Head of caudate nucleus (tissue), 42 donors: ENCODE measurements around the gene KIAA0513.
A peak's percentile ranks its signal among the peaks of the same experiment; 100 is the strongest.

Experiments
- DNase-seq, 42 donors: peaks; one replicate each; pipeline versions ENCODE4 v3.0.0 to v3.0.0-alpha.2; 2020 to 2021; ENCODE audit warnings: mixed read lengths in 7 of 42
- intact Hi-C: fragments of 100-400 bp; cut with DNase I; formaldehyde crosslinking; loops from one replicate; pipeline ENCODE4 v1.15.0; 2022

Gene KIAA0513

DNA sequence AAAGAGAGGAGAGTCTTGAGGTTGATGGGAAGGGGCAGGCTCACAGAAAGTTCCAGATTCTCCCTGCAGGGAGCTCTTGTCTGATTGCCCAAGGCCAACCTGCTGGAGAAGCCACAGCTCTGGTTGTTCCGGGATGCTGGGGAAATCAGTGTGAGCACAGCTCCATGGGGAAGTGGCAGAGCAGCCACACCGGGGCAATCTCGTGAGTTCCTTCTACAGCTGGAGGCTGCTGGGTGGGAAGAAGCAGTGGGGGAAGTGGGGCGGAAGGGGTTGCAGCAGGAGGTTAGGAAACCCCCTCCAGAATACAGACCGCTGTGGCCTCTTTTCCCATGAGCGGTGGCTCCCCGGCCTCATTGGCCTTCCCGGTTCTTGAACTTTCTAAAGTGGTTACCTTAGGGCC, 34.0 kb downstream of the KIAA0513 start:
- DNase-seq = peak in 26 of 42 donors; percentile 19 to 72 (median 43)
- intact Hi-C loops = no loop called here

DNA sequence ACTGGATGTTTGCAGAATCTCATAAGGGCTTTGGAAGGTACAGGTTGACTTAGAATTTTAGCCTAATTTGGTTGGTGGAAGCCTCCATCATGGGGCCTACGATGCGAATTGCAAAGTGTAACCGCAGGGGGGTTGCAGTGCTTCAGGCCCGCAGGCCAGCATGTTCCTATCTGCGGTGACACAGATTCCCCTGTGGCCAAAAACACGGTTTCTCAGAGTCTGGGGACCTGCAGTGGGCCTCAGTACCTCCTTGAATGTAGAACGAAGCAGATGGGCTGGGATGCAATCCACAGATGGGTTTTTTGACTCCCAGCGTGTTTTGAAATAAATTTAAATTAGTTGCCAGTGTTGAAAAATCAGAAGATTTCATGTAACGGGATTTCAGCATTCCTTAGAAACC, 34.7 kb downstream of the KIAA0513 start:
- intact Hi-C loops = no loop called here
- DNase-seq = no peak

DNA sequence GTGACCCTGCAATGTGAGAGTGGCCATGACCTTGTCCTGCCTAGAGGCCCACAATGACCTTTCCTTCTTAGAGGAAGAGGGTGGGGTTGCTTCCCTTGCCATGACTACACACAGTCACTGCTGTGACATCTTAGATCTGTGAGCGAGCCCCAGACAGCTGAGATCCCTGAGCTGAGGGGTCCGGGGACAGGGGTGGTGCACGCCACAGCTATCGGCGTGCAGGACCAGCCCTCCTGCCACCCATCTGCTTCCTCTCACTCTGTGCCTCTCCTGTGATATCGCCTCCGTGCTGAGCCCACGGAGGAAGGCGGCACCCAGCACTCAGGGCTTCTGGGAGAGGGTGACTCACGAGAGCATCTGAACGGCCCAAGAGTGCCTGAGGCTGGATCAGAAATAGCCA, 35.2 kb downstream of the KIAA0513 start:
- intact Hi-C loops = no loop called here
- DNase-seq = peak in 21 of 42 donors; percentile 30 to 76 (median 42)

DNA sequence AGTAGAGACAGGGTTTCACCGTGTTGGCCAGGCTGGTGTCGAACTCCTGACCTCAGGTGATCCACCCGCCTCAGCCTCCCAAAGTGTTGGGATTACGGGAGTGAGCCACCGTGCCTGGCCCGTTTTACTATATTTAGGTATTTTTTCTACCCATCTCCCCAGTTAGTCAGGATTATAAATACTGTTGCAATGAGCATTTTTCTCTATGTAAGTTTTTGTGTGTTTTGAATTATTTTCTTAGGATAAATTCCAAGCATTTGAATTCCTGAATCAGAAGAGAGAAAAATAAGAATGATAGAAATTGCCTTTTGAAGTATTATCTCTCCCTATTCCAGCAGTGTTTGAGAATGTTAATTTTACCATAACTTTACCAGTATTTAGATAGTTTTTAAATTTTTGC, 36.6 kb downstream of the KIAA0513 start:
- DNase-seq = no peak

DNA sequence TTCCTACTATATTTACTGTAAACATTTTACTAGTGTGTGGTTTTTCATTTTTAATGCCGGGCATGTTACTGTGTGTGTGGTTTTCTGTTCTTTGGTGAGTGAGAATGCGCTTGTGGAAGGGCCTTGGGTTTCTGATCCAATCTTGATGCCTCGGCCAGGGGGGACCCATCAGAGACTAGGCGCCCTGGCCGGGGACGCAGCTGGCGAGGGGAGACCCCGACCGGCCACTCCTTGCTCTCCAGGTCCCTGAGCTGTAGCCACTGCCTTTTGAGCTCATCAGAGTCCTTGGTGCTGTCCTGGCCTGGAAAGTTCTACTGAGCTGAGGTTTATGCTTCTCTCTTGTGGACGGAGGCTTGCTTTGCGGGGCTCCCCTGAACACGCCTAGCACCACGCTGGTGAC, 37.5 kb downstream of the KIAA0513 start:
- no peak for DNase-seq
- intact Hi-C loops = no loop called here

More for the DNA sequence above, 36.6 kb downstream of the KIAA0513 start:
- intact Hi-C loops = no loop called here

DNA sequence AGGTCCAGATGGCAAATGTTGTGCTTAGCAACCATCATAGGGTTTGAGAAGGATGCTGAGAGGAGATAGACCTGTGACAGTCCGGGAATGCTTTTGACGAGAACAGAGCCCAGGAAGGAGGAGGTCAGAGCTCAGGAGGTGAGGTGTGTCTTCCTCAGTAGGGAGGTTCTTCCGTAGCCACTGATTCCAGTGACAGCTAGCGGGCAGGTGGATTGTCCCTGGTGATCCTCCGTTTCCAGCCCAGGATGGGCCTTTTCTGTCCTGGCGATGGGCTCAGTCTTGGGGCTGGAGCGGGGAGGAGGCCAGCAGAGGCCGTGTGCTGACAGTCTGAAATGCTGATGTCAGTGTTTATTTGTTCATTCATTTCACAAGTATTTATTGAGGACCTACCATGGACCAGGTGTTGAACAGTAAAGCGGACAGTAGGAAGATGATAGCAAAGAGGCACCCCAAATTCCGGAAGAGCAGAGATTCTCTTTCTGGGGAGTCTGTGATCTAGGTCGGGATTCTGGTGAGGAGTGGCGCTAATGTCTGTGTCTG, 38.8 kb downstream of the KIAA0513 start:
- DNase-seq = no peak
- intact Hi-C loops = no loop called here

DNA sequence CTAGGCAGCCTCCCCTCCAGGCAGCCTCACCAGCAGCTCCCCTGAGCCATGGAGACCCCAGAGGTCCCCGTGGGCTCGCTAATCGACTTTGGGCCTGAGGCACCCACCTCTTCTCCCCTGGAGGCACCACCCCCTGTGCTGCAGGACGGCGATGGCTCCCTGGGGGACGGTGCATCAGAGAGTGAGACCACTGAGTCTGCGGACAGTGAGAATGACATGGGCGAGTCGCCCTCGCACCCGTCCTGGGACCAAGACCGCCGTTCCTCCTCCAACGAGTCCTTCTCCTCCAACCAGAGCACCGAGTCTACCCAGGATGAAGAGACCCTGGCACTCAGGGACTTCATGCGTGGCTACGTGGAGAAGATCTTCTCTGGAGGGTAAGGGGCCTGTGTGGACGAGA, 39.4 kb downstream of the KIAA0513 start:
- DNase-seq = no peak
- intact Hi-C loops = no loop called here

DNA sequence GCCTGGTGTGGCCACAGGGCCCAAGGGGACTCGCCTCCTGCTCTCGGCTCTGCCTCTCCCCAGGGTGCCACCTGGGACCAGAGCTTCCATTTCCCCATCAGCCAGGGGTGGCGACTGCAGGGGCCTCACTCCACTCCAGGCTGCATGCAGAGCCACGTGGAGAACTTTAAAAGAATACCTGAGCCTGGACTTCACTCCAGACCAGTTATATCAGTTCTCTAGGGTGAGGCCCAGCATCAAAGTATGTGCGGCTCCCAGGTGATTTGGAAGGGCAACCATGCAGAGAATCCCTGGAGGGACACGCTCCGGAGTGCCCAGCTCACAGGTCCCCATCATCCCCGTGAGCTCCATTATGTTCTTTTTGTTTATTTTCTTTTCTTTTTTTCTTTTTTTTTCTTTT, 39.8 kb downstream of the KIAA0513 start:
- DNase-seq = no peak
- intact Hi-C loops = no loop called here

DNA sequence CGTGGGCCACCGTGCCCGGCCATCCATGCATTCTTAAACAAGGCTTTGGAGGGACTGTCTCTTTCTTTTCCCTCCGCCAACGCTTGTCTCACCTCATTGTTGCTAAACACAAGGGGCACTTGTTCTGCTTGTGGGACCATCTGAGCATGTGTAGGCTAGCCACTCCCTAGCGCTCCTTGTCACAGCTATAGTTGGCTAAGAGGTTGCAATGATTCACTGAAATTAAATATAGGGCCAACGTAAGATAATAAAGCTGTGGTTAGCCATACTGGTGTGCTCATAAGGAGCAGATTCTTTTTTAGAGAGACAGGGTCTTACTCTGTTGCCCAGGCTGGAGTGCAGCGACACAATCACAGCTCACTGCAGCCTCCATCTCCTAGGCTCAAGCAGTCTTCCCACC, 41.2 kb downstream of the KIAA0513 start:
- DNase-seq = no peak
- intact Hi-C loops = no loop called here

DNA sequence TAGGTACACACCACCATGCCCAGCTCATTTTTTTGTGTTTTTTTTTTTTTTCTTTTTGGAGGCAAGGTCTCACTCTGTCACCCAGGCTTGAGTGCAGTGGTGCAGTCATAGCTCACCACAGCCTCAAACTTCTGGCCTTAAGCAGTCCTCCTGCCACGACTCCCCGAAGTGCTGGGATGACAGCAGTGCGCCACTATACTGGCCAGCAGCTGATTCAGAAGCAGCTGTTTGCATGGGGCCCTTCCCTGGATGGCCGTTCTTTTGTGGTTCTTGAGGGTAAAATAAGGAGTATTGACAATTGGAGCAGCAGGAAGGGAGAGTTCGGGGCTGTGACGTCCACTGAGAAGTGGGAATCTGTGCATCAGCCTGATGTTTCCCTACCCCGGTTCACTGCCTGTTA, 41.6 kb downstream of the KIAA0513 start:
- DNase-seq = no peak
- intact Hi-C loops = no loop called here

DNA sequence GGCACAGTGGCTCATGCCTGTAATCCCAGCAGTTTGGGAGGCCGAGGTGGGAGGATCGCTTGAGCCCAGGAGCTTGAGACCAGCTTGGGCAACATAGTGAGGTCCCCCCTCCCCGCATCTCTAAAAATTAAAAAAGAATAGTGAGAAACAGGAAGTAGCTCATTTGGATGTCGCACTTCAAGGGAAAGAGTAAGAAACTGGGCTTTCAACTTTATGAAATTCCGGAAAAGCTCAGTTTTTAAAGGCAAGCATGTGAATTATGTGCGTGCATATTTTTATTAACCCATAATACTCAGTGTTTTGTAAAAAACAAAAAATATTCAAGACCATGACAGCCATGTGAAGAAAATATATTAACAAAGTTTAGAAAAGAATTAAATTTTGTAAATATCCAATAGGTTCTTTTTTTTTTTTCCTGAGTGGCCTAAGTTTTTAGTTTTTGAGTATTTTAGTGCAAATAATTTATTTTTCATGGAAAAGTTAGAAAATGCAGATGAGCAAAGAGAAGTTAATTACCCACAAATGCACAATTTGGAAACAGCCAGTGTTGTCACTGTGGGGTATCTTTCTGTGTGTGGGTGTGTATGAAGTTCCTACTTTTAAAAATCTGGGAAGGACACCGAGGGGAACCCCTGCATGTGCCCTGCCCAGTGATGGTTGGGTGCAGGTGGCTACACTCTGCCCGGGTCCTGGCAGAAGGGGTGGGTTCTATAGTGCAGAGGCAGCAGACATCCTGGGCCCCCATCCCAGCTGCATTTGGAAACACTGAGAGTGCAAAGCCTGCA, 44.7 kb downstream of the KIAA0513 start:
- no peak for DNase-seq
- intact Hi-C loops = no loop called here

DNA sequence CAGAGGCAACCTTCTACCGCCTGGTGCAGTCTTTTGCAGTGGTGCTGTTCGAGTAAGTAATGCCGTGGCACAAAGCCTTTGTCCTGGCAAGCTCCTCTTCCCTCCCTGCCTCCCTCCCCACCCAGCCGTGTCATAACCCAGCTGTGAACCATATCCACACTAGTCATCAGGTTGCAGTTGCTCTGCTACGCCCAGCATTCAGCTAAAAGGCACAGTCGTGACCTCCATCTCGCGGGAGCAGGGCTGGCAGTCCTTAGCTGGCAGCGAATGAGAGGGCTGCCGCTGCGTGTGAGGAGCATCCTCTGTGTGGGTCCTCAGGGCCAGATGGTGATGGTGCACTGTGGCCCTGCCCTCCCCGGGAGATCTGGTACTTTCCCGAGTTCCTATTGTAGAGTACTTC, 45.4 kb downstream of the KIAA0513 start:
- peak in 1 of 42 donors; percentile 14 for DNase-seq
- intact Hi-C loops = no loop called here

DNA sequence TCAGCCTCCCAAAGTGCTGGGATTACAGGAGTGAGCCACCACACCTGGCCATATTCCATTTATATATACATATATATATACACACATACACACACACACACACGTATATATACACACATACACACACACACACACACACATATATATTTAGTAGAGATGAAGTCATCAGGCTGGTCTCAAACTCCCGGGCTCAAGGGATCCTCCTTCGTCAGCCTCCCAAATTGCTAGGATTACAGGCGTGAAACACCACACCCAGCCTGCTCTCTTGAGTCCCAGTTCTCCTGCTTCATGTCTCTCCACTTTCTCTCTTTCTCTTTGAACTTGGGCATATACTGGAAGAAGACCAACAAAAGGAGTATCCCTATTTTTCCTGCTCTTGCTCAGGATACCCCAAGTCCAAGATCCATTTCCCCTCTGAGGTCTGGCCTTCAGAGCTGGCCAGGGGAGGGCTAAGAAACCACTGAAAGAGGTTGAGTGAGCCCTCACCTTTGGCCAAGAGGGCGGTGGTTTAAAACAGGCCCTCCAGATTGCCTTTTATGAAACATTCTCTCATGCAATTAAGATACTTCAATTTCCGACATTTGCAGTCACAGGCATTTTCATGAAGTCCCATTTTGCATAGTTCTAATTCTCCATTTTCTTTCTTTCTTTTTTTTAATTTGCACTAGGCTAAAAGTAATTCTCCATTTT, 46.8 kb downstream of the KIAA0513 start:
- no peak for DNase-seq
- intact Hi-C loops = no loop called here

DNA sequence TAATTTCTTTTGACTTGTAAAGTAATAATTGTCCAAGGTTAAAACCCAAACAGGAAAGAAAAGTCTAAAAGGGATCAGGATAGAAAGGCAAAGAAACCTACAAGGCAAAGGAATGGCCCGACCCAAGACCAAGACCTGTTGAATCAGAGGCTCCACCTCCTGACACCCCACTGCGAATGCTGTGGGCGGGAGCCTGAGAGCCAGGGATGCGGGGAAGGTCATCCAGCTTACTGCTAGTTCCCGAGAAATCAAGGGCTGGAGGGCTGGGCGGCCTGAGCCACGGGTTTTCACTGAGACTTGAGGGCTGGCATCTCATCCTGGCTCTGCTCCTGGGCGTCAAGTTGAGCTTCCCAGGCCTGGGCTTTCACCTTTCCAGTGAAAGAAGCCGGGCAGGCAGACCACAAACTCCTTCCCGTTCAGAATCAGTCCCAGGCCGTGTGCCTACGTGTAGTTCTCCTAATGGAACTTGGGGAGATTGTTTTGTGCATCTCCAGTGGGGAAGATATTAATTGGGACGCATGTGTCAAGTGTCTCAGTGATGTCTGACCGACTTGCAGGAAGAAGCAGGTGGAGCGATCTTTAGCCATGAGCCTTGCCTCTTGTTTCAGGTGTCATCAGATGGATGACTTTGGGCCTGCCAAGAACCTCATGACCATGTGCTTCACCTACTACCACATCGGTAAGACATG, 47.8 kb downstream of the KIAA0513 start:
- intact Hi-C loops = no loop called here
- no peak for DNase-seq

DNA sequence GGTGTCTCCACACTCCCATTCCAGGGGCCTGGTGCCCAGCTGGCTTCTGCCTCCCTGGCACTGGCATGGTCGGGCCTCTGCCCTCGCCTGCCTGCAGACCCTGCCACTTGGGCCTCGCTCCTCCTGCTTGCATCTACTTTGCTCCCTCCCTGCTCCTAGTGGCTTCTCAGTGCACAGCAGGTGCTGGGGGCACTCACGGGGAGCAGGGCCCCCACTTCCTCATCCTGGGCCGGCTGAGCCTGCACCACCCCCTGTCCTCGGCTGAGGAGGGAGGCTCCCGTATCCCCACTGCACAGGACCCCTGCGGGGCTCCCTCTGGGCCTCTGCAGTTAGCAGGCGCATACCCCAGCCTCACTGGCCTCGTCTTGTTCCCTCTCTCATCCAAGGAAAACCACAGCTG, 49.4 kb downstream of the KIAA0513 start:
- intact Hi-C loops = no loop called here
- no peak for DNase-seq

DNA sequence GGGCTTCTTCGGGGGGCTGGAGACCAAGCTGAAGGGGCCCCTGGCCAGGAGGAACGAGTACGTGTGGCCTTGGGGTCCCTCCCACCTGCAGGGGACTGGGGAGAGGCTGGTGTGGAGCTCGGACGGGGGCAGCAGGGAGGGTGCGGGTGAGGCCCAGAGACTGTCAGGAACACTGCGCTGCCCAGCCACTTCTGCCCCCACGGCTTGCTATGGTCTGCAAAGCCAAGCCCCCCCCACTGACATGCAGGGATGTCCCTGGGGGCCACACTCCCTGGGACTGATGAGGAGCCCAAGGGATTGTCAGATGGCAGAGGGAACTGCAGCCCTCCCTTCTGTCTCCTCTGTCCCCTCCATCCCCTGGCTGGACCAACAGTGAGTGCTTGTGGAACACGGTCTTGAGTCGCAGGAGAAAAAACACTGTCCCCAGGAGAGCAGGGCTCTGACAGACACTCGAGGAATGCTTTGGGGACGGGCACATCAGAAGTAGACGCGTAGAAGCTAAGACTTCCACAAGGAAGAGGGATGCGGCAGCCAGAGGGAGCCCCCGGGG, 50.1 kb downstream of the KIAA0513 start:
- no peak for DNase-seq
- intact Hi-C loops = no loop called here

DNA sequence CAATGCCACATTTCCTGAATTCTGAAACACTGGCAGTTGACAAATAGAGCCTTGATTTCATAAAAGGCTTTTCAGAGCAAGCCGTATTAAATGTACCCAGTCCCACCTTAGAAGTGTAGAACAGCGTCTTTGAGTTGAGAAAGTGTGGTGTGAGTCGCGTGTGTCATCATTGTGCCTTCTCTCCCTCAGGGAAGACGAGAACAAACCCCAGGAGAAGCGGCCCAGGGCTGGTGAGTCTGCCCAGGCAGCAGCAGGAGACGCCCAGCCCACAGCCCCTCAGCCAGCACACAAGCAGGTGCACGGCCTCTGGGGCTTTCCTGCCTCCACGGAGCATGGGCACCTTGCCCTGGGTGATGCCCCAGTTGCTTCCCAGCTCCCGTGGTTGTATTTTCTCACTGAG, 50.6 kb downstream of the KIAA0513 start:
- DNase-seq = no peak
- intact Hi-C loops = no loop called here

DNA sequence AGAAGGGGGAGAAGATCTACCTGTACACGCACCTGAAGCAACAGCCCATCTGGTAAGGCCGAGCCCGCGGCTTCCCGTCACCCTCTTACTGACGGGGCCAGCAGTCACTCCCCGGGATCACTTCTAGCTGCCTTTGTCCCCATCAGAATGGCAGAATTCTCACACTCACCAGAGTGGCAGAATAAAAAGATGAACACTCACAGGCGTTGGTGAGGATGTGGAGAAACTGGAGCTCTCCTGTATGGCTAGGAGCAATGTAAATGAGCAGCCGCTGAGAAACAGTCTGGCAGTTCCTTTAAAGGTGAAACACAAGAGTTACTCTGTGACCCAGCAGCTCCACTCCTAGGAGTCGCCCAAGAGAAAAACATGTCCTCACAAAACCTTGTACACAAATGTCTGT, 51.4 kb downstream of the KIAA0513 start:
- DNase-seq = no peak
- intact Hi-C loops = no loop called here

DNA sequence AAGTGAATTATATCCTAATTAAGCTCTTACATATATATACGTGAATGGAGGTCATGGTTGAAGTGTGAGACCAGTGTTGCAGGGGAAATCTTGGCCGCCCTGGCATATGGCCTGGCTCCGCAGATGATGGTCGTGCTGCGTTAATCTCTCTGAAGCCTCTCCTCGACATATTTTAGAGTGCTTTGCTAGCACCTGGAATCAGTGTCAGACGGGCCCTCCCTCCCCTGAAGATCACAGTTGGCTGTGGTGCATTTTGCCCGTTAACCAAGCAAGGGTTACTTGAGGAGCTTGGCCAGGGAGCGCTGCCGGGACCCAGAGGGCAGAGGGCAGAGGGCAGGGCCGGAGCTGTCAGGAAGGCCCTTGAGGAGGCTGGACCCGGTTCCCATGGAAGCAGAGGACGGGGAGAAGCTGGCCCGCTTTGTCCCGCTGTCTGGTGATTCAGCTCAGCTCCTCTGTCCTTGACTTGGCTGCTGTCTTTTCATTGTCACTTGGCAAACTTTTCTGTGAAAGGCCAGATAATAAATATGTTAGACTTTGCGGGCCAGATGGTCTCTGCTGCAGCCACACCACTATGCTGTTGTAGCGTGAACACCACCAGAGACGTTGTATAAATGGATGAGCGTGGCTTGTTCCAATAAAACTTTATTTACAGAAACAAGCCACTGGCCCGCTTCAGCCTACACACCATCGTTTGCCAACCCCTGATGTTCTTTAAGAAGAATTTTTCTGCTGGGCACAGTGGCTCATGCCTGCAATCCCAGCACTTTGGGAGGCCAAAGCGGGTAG, 52.4 kb downstream of the KIAA0513 start:
- no peak for DNase-seq
- intact Hi-C loops = no loop called here
